SK-N-MC (cell line): Measurements from ENCODE around the gene SEPSECS.

Experiments used
- DNase-seq: peaks from one replicate; pipeline ENCODE4 v3.0.0-alpha.2; 2011; ENCODE audit warnings: low read depth, low spot score
- H3K27ac ChIP-seq: fragments of 200-600 bp; sonication (generic); 2 replicates; pipeline ENCODE4 v1.5.1; 2016; ENCODE audit warnings: mixed run types
- H3K36me3 ChIP-seq: fragments of 200-600 bp; sonication (generic); 2 replicates; pipeline ENCODE4 v1.6.1; 2017; ENCODE audit warnings: antibody characterized with exemption, low read length, mixed read lengths; ENCODE audit not compliant: insufficient read depth
- H3K4me3 ChIP-seq: fragments of 200-600 bp; sonication (generic); 2 replicates; pipeline ENCODE4 v1.5.1; 2016
- H3K9ac ChIP-seq: fragments of 200-600 bp; sonication (generic); 2 replicates; pipeline ENCODE4 v1.8.0; 2017; ENCODE audit warnings: mixed run types, mixed read lengths; ENCODE audit not compliant: insufficient read length
- H3K9me3 ChIP-seq: fragments of 200-600 bp; sonication (generic); 2 replicates; pipeline ENCODE4 v1.6.1; 2017; ENCODE audit warnings: low read depth, mild to moderate bottlenecking, antibody characterized with exemption, low read length, moderate library complexity, mixed read lengths
- EZH2 ChIP-seq: fragments of 200-600 bp; sonication (generic); IDR thresholded peaks from one replicate; pipeline ENCODE4 v1.6.1; 2017; ENCODE audit warnings: antibody characterized with exemption
- FOXP2 ChIP-seq: optimal IDR thresholded peaks from 2 replicates; pipeline ENCODE3; 2011; ENCODE audit warnings: mild to moderate bottlenecking, moderate library complexity; ENCODE audit not compliant: insufficient read depth; ENCODE audit errors: extremely low read length, control extremely low read depth
- POLR2AphosphoS5 ChIP-seq: IDR thresholded peaks from 2 replicates; pipeline ENCODE4 v1.6.1; 2012; ENCODE audit warnings: mild to moderate bottlenecking, low read depth, low read length, borderline replicate concordance

SEPSECS gene

DNA sequence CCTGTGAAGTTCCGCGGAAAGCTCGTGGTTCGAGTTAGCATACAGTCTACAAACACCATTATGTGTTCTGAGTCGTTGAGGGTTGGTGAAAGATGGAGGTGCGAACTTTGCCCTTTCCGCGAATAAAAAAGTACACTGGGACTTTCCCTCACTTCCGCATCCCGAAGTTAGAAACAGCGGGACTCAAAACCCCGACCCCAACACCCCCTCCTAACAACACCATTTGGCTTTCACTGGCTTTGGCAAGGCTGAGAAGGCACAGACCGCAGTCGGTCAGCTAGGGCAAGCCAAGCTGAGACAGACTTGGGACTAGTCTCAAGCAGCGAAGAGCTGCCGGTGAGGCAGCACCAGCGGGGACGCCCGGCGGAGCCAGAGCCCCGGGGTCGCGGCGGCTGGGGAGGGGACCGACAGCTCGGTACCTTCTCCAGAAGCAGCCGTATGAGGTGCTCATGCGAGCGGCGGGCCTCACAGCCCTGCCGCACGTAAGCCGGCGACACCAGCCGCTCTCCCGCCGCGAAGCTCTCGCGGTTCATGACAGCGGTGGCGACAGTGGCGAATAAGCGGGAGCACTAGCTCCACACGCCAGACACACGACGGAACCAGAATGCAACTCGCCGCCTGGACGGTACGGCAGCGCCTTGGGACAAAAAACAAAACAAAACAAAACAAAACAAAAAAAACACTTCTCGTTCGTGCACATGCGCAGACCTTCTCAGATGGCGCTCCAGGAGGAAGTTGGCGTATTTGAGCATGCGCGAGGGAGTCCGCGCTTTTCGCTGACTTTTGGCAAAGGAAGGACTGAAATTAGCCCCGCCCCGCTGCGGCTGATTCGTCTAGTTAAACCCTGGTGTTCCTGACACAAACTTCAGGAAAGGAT, at the start of gene SEPSECS:
Gene SEPSECS (minus strand): TSS at position 613 of the 877 bp plus-strand sequence. CDS start 80 bp downstream, at position 533.
- peak; percentile 77 for DNase-seq
- H3K9me3 ChIP-seq, result no peaks in the 10 kb centered on the region
- TF ChIP-seq POLR2AphosphoS5 (peak; percentile 68; the same call in 1 of the 2 replicates), EZH2 (no peak), FOXP2 (no peak)

GRCh38 chr4:25209702-25210101, 49.5 kb upstream of the SEPSECS start:
- Histone ChIP-seq H3K27ac (no peak overlapping the region), H3K36me3 (no peaks in the 10 kb centered on the region), H3K9me3 (no peaks in the 10 kb centered on the region), H3K9ac (no peak overlapping the region), H3K4me3 (no peak overlapping the region)
- TF ChIP-seq EZH2 (no peak), FOXP2 (no peak), POLR2AphosphoS5 (no peak)
- no peak for DNase-seq

More for the DNA sequence above, at the start of gene SEPSECS:
- peak within 1 kb of the TSS; percentile 86 for H3K27ac ChIP-seq
- peak within 1 kb of the TSS; percentile 89 for H3K4me3 ChIP-seq
- peak within 1 kb of the TSS; percentile 87 for H3K9ac ChIP-seq
- H3K36me3 ChIP-seq, result no peaks in the 10 kb centered on the region

- no peak for TF ChIP-seq FOXP2
- H3K27ac ChIP-seq, result no peak overlapping the region
- no peak overlapping the region for H3K4me3 ChIP-seq
- H3K9me3 ChIP-seq, result no peaks in the 10 kb centered on the region
- DNase-seq, result no peak
- no peak overlapping the region for H3K9ac ChIP-seq
- no peaks in the 10 kb centered on the region for H3K36me3 ChIP-seq
Observed at GRCh38 chr4:25207997-25208396, 47.7 kb upstream of the SEPSECS start.

DNA sequence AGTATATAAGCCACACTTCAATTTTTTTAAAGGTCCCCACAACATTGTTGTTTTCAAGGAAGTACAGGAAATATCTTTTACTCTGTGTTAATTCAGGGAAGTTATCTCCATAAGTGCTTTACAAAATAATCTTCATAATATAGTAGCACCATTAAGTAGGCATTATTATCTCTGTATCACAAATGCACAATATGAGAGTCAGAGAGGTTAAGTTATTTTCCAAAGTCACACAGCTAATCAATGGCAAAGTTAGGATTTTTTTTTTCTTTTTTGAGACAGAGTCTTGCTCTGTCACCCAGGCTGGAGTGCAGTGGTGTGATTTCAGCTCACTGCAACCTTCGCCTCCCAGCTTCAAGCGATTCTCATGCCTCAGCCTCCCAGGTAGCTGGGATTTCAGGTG, 38.5 kb upstream of the SEPSECS start:
- no peak for TF ChIP-seq EZH2
- no peak for TF ChIP-seq POLR2AphosphoS5
- no peak for TF ChIP-seq FOXP2
- no peak for DNase-seq
- Histone ChIP-seq H3K9ac (no peak overlapping the region), H3K4me3 (no peak overlapping the region), H3K27ac (no peak overlapping the region), H3K36me3 (no peaks in the 10 kb centered on the region), H3K9me3 (no peaks in the 10 kb centered on the region)

DNA sequence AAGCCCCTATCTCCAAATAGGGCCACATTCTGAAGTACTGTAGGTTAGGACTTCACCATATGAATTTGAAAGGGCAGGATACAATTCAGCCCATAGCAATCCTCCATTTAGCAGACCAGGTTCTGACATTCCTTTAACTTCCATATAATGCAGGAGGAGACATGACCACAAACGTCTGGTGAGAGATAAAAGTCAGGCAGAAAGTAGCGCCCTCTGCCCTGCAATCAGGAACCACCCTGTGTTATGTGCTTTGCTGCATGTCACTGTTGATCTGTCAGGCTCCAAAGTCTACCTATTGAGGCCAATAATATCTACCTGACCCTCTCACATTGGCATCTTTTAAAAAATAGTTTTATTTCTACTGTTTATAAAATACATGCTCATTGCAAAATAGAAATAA, 30.2 kb upstream of the SEPSECS start:
- Histone ChIP-seq H3K9ac (no peak overlapping the region), H3K27ac (no peak overlapping the region), H3K4me3 (no peak overlapping the region), H3K36me3 (no peaks in the 10 kb centered on the region), H3K9me3 (no peaks in the 10 kb centered on the region)
- TF ChIP-seq FOXP2 (no peak), EZH2 (no peak), POLR2AphosphoS5 (no peak)
- no peak for DNase-seq

DNA sequence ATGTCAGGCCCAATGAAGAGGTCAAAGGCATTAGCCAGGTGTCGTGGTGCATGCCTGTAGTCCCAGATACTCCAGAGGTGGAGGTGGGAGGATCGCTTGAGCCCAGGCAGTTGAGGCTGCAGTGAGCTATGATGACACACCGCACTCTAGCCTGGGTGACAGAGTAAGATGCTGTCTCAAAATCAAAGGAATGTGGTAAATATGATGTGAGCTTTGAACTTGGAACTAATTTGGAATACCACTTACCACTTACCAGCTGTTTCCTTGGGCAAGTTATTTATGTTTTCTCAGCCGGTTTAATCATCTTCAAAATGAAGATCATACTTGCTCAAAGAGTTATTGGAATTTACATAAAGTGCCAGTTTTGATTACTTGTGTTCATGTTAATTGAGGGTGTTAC, 23.8 kb upstream of the SEPSECS start:
- no peak for DNase-seq
- Histone ChIP-seq H3K36me3 (no peaks in the 10 kb centered on the region), H3K9ac (no peak overlapping the region), H3K27ac (no peak overlapping the region), H3K4me3 (no peak overlapping the region), H3K9me3 (no peaks in the 10 kb centered on the region)
- no peak for TF ChIP-seq FOXP2
- no peak for TF ChIP-seq POLR2AphosphoS5
- TF ChIP-seq EZH2, result no peak

GRCh38 chr4:25182937-25183336, 22.7 kb upstream of the SEPSECS start:
- H3K27ac ChIP-seq, result no peak overlapping the region
- no peak for TF ChIP-seq FOXP2
- no peak for TF ChIP-seq POLR2AphosphoS5
- TF ChIP-seq EZH2, result no peak
- no peaks in the 10 kb centered on the region for H3K36me3 ChIP-seq
- H3K9ac ChIP-seq, result no peak overlapping the region
- H3K4me3 ChIP-seq, result no peak overlapping the region
- DNase-seq, result no peak
- H3K9me3 ChIP-seq, result no peaks in the 10 kb centered on the region

DNA sequence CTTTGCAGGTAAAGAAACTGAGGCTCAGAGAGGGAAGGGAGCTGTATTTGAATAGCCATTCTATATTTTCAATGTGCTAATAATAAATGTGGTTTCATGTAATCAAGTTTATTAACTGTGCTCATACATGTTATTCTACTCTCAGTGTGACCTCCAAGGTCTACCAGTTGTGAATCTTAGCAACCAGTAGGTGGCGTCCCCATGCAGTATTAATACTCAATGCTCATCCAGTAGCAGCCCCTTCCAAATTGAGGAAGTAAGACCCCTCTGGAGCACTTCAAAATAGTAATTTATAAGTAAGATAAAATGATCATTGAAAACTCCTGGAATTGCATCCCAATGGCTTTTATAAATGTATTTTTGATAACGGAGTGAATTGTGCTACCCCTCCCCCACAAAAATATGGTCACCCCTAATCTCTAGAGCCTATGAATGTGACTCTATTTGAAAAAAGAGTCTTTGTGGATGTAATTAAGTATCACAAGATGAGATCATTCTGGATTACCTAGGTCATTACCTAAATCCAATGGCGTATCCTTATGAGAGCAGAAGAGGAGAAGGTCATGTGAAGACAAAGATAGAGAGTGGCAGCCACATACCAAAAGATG, 20.4 kb upstream of the SEPSECS start:
- H3K4me3 ChIP-seq, result no peak overlapping the region
- no peak overlapping the region for H3K27ac ChIP-seq
- no peak overlapping the region for H3K9ac ChIP-seq
- no peaks in the 10 kb centered on the region for H3K9me3 ChIP-seq
- DNase-seq, result no peak
- no peak for TF ChIP-seq POLR2AphosphoS5
- no peak for TF ChIP-seq FOXP2
- no peak for TF ChIP-seq EZH2
- H3K36me3 ChIP-seq, result no peaks in the 10 kb centered on the region
